Spinal cord (tissue), 10 donors: ENCODE measurements around the gene LGALS13. TPM values are rescaled to one million over a fixed set of nuclear protein-coding genes. Genes with fewer than 3 reads are reported as not detected.
"Not testable (repeated sequence)": the region's sequence is repeated elsewhere in the genome, so short reads cannot be mapped to it uniquely, and the experiment has no call there.

Source experiments
- DNase-seq, 6 donors: peaks; one replicate each; pipeline versions ENCODE4 v3.0.0 to v3.0.0-alpha.2; 2013 to 2015; ENCODE audit warnings: low spot score in 6 of 6, low read depth in 4 of 6
- H3K27ac ChIP-seq: one replicate; pipeline ENCODE4 v1.5.1; 2013; ENCODE audit warnings: low read depth, low read length, control low read depth
- H3K27me3 ChIP-seq: one replicate; pipeline ENCODE4 v1.6.1; 2013; ENCODE audit warnings: low read length; ENCODE audit not compliant: control insufficient read depth, insufficient read depth
- H3K36me3 ChIP-seq: one replicate; pipeline ENCODE4 v1.6.1; 2013; ENCODE audit warnings: low read length; ENCODE audit not compliant: control insufficient read depth, insufficient read depth
- H3K4me1 ChIP-seq: one replicate; pipeline ENCODE4 v1.6.1; 2013; ENCODE audit warnings: low read length; ENCODE audit not compliant: control insufficient read depth, insufficient read depth
- H3K4me3 ChIP-seq: one replicate; pipeline ENCODE4 v1.5.1; 2013; ENCODE audit warnings: low read depth, low read length, control low read depth
- H3K9me3 ChIP-seq: one replicate; pipeline ENCODE4 v1.6.1; 2013; ENCODE audit warnings: low read length; ENCODE audit not compliant: control insufficient read depth, insufficient read depth
- WGBS: methylation state at CpG from one replicate; pipeline ENCODE4 v1.1.5; 2013; ENCODE audit warnings: missing lambda C conversion rate; ENCODE audit not compliant: insufficient coverage; 5-methylcytosine and 5-hydroxymethylcytosine counted together
- polyA plus RNA-seq, 2 donors: library from polyadenylated mRNA; unstranded; fragments of 120-200 nt; gene quantifications; one replicate each; pipeline ENCODE4 v1.2.1, GENCODE V29; 2013; ENCODE audit not compliant: insufficient read length in 2 of 2
- total RNA-seq, 2 donors: library from RNA; depleted of rRNA in 1 of 2; stranded (reverse); fragments of 120-200 nt in 1 of 2; fragments of >200 nt in 1 of 2; gene quantifications; one replicate each; pipeline versions ENCODE4 v1.2.3 to v1.2.4, GENCODE V29; 2013 to 2014
- donor health status: healthy.

The LGALS13 gene
- total and polyA plus RNA-seq, 4 donors: 0.28 to 0.65 TPM; not detected in 2

- Histone ChIP-seq H3K27me3 (no peaks in the 10 kb centered on the region), H3K4me1 (no peaks in the 10 kb centered on the region), H3K9me3 (no peaks in the 10 kb centered on the region), H3K36me3 (no peaks in the 10 kb centered on the region), H3K4me3 (no peak overlapping the region), H3K27ac (no peak overlapping the region)
- 91% methylated on average over 5 of the region's 9 CpGs for whole genome bisulfite sequencing
- no peak for DNase-seq
Observed at GRCh38 chr19:39607021-39607420, 4.7 kb downstream of the LGALS13 start.

GRCh38 chr19:39607561-39607960, 5.2 kb downstream of the LGALS13 start:
- Histone ChIP-seq H3K27me3 (no peaks in the 10 kb centered on the region), H3K27ac (no peak overlapping the region), H3K9me3 (no peaks in the 10 kb centered on the region), H3K36me3 (no peaks in the 10 kb centered on the region), H3K4me3 (no peak overlapping the region), H3K4me1 (no peaks in the 10 kb centered on the region)
- no peak for DNase-seq
- WGBS: no CpG with 5 or more reads among the region's 6 CpGs

GRCh38 chr19:39613597-39613996, 11.3 kb downstream of the LGALS13 start:
- no peak overlapping the region for H3K27ac ChIP-seq
- no peak overlapping the region for H3K4me3 ChIP-seq
- H3K4me1 ChIP-seq: no peaks in the 10 kb centered on the region
- no peaks in the 10 kb centered on the region for H3K27me3 ChIP-seq
- H3K9me3 ChIP-seq: no peaks in the 10 kb centered on the region
- H3K36me3 ChIP-seq: no peaks in the 10 kb centered on the region
- WGBS: 53% methylated on average over 2 of the region's 2 CpGs
- DNase-seq: no peak

GRCh38 chr19:39617745-39618144, 15.4 kb downstream of the LGALS13 start:
- Histone ChIP-seq H3K36me3 (no peaks in the 10 kb centered on the region), H3K4me1 (no peaks in the 10 kb centered on the region), H3K9me3 (no peaks in the 10 kb centered on the region), H3K27me3 (no peaks in the 10 kb centered on the region), H3K27ac (no peak overlapping the region), H3K4me3 (no peak overlapping the region)
- no peak for DNase-seq
- WGBS: no CpG with 5 or more reads among the region's 1 CpG

- H3K4me3 ChIP-seq: no peak overlapping the region
- no peak overlapping the region for H3K27ac ChIP-seq
- H3K27me3 ChIP-seq: no peaks in the 10 kb centered on the region
- H3K9me3 ChIP-seq: no peaks in the 10 kb centered on the region
- H3K4me1 ChIP-seq: no peaks in the 10 kb centered on the region
- no peaks in the 10 kb centered on the region for H3K36me3 ChIP-seq
- 61% methylated on average over 2 of the region's 5 CpGs for WGBS
- DNase-seq: no peak
Observed at GRCh38 chr19:39623946-39624345, 21.6 kb downstream of the LGALS13 start.

- DNase-seq, H3K36me3 ChIP-seq, H3K27me3 ChIP-seq, H3K27ac ChIP-seq, H3K4me1 ChIP-seq, H3K9me3 ChIP-seq, H3K4me3 ChIP-seq: not testable (repeated sequence)
- WGBS: no CpG with 5 or more reads among the region's 2 CpGs
Observed at GRCh38 chr19:39627631-39628030, 25.3 kb downstream of the LGALS13 start.

- no peaks in the 10 kb centered on the region for H3K27me3 ChIP-seq
- H3K4me3 ChIP-seq: no peak overlapping the region
- H3K27ac ChIP-seq: no peak overlapping the region
- no peaks in the 10 kb centered on the region for H3K9me3 ChIP-seq
- no peaks in the 10 kb centered on the region for H3K4me1 ChIP-seq
- no peaks in the 10 kb centered on the region for H3K36me3 ChIP-seq
- WGBS: 74% methylated on average over 4 of the region's 4 CpGs
- DNase-seq: no peak
Observed at GRCh38 chr19:39631178-39631577, 28.9 kb downstream of the LGALS13 start.

- H3K4me1 ChIP-seq: no peaks in the 10 kb centered on the region
- no peaks in the 10 kb centered on the region for H3K9me3 ChIP-seq
- DNase-seq: no peak
- H3K4me3 ChIP-seq: no peak overlapping the region
- WGBS: no CpG with 5 or more reads among the region's 6 CpGs
- H3K36me3 ChIP-seq: no peaks in the 10 kb centered on the region
- H3K27me3 ChIP-seq: no peaks in the 10 kb centered on the region
- H3K27ac ChIP-seq: no peak overlapping the region
Observed at GRCh38 chr19:39631626-39632025, 29.3 kb downstream of the LGALS13 start.

- 51% methylated on average over 4 of the region's 4 CpGs for WGBS
- H3K4me3 ChIP-seq: no peak overlapping the region
- H3K9me3 ChIP-seq: no peaks in the 10 kb centered on the region
- peaks cover 2% of the 10 kb centered on the region for H3K27me3 ChIP-seq
- DNase-seq: no peak
- no peaks in the 10 kb centered on the region for H3K4me1 ChIP-seq
- H3K36me3 ChIP-seq: no peaks in the 10 kb centered on the region
- H3K27ac ChIP-seq: no peak overlapping the region
Observed at GRCh38 chr19:39637891-39638290, 35.6 kb downstream of the LGALS13 start.

GRCh38 chr19:39641773-39642172, 39.4 kb downstream of the LGALS13 start:
- H3K4me1 ChIP-seq: no peaks in the 10 kb centered on the region
- peaks cover 2% of the 10 kb centered on the region for H3K27me3 ChIP-seq
- no peaks in the 10 kb centered on the region for H3K9me3 ChIP-seq
- 0% methylated on average over 1 of the region's 1 CpG for WGBS
- H3K4me3 ChIP-seq: no peak overlapping the region
- H3K36me3 ChIP-seq: no peaks in the 10 kb centered on the region
- no peak for DNase-seq
- H3K27ac ChIP-seq: no peak overlapping the region
